ENCODE data around the gene SEPTIN10.
"Not testable (repeated sequence)": the region's sequence is repeated elsewhere in the genome, so short reads cannot be mapped to it uniquely, and the experiment has no call there.

SEPTIN10 gene

GRCh38 chr2:109633284-109633961 is 19.7 kb upstream of the SEPTIN10 start:
- no peak for DNase-seq

- no peak for DNase-seq
Measured at GRCh38 chr2:109632158-109632789, 18.5 kb upstream of the SEPTIN10 start.

GRCh38 chr2:109631741-109632140 is 18.0 kb upstream of the SEPTIN10 start:
- no peak for DNase-seq

DNA sequence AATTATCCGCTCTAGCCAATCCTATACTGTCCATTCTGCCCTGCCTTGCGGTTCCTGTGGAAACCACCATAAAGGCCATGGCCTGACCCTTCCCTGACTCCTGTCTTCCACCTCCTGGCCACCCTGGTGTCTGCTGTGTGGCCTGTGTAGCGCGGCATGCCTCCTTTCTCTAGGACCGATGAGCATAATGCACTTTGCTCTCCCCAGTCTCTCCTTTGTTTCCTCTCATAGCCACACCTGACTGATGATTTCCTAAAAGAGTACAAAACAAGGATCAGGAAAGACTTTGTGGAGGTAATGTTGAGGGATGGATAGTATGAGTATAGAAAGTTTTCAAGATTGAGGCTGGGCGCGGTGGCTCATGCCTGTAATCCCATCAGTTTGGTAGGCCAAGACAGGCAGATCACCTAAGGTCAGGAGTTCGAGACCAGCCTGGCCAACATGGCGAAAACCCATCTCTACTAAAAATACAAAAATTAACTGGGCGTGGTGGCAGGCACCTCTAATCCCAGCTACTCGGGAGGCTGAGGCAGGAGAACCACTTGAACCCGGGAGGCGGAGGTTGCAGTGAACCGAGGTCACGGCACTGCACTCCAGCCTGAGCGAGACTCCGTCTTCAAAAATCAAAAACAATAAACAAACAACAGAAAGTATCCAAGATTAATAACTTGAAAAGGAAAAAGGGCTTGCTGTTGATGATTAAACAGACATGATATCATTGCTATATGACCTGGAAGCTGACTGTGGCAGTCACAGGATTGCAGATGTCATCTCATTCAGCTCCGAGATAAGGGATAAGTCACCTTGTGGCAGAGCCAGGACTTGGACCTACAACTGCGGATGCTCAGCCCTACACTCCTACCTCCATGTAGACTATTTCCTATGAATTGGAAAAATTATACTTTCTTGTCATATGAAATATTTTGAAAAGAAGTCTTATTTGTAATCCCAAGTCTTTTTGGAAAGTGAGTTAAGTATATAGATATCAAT is 17.0 kb upstream of the SEPTIN10 start:
- DNase-seq: no peak

DNA sequence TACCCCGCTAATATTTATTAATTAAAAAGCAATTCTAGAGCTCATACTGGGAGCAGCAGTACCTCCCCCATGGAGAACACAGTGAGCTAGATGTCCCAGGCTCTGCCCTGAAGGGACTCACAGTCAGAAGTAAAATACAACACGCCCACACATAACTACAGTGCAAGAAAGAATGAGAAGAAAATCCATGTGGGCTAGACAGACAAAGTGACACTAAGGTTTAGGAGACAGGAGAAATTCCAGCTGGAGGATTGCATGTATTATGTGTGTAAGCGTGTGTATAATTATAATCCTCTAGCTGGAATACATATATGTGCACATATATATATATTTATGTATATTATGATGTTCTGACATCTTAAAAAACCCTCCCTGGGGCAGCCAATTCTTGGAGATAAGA is 16.1 kb upstream of the SEPTIN10 start:
- no peak for DNase-seq

- not testable (repeated sequence) for DNase-seq
Measured at GRCh38 chr2:109628321-109628720, 14.6 kb upstream of the SEPTIN10 start.

GRCh38 chr2:109624339-109624738 is 10.6 kb upstream of the SEPTIN10 start:
- DNase-seq: no peak

DNA sequence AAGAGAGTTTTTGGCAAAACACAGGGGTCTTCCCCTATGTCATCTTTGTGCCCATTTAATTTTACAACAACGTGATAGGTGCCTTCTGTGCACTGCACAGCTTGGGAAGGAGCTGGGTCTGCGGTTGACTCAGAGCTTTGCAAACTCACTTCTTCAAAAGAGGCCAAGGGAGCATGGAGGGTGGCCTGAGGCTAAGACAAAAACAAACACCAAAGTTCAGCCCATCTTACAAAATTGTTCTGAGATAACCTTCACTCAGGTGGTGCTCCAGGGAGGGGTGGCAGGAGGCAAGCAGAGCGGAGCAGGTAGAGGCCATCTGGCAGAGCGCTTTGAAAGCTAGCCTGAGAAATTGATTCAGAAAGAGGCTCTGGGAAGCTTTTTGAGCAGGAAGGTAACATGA is 10.2 kb upstream of the SEPTIN10 start:
- DNase-seq: no peak

GRCh38 chr2:109623297-109623696 is 9.5 kb upstream of the SEPTIN10 start:
- DNase-seq: no peak

DNA sequence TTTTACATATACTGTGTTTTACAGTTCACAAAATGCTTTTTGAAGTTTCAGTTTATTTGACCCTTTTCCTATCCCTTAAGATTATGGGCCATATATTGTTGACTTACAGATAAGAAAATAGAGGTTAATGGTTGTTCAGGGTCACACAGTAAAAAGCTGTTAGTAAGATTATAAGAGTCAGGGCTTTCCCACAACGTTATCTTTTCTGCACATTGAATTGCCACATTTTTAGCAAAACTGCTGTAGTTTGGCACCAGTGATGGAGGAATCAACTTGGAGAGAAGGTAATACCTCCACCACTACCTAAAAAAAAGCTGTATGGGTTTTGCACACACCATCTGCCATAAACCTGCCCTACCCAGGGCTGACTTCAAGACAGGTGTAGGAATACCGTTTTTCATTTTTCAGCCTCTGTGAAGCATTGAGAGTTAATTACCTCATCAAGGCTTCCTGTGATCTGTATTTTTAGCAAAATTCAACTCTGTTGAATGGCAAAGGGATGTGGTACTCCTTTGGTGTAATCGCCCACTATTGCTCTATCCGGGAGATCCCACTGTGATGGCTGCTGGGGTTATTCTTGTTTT is 5.4 kb upstream of the SEPTIN10 start:
- no peak for DNase-seq

GRCh38 chr2:109616184-109616583 is 2.4 kb upstream of the SEPTIN10 start:
- no peak for DNase-seq

GRCh38 chr2:109615637-109616144 is 1.9 kb upstream of the SEPTIN10 start:
- DNase-seq: no peak

DNA sequence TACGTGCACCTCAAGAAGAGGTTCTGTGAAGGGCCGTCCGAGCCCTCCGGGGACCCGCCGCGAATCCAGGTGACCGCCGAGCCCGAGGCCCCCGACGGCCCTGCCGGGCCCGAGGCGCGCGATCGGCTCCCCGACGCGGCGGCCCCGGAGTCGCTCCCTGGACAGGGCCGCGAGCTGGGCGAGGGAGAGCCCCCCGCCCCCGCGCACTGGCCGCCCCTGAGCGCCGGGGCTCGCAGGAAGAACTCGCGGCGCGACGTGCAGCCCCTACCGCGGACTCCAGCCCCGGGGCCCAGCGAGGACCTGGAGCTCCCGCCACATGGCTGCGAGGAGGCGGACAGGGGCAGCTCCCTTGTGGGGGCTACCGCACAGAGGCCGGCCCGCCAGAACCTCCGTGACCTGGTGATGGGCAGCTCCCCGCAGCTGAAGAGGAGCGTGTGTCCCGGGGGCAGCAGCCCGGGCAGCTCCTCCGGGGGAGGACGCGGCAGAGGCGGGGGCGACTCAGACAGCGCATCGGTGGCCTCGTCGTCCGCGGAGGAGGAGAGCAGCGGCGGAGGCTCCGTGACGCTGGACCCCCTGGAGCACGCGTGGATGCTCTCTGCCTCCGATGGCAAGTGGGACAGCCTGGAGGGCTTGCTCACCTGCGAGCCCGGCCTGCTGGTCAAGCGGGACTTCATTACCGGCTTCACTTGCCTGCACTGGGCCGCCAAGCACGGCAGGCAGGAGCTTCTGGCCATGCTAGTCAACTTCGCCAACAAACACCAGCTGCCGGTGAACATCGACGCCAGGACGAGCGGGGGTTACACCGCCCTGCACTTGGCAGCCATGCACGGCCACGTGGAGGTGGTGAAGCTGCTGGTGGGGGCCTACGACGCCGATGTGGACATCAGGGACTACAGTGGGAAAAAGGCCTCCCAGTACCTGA is 1.2 kb upstream of the SEPTIN10 start:
- DNase-seq: peak; percentile 45

DNA sequence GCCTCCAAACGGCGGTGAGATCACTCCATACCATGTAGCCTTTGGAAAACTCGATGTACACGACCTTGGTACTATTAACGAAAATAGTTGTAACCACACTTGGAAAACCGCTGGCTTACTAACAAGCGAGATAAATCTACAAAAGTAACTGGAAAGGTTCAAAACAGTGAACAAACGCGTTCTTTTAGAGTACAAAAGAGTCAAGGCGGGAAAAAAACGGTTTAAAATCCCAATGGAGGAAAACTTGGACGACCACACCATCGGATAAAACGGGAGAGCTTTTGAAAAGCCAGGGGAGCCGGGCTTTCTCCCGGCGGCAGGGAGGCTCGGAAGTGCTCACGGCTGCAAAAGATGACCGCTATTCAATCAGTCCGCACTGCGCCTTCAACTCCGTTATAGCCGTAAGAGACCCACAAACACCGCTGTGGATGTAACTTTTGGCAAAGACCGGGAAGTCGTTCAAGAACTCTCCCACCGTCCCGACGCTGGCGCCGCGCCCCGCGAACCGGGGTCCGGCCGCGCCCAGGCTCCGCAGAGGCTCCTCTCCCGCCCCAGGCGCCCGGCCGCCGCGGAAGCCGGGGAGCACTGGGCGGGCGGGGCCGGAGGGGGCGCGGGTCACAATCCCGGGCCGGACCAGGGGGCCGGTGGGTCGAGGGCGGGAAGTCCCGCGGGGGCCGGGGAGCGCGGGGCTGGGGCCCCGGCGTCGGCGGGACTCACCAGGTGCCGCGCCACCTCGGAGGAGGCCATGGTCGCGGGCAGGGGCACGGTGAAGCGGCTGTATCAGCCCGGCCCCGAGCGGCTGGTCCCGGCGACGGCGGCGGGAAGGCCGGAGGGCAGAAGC is 465 bp downstream of the SEPTIN10 start:
- peak; percentile 51 for DNase-seq

- peak; percentile 39 for DNase-seq
Measured at GRCh38 chr2:109611467-109612095, 2.2 kb downstream of the SEPTIN10 start.

DNA sequence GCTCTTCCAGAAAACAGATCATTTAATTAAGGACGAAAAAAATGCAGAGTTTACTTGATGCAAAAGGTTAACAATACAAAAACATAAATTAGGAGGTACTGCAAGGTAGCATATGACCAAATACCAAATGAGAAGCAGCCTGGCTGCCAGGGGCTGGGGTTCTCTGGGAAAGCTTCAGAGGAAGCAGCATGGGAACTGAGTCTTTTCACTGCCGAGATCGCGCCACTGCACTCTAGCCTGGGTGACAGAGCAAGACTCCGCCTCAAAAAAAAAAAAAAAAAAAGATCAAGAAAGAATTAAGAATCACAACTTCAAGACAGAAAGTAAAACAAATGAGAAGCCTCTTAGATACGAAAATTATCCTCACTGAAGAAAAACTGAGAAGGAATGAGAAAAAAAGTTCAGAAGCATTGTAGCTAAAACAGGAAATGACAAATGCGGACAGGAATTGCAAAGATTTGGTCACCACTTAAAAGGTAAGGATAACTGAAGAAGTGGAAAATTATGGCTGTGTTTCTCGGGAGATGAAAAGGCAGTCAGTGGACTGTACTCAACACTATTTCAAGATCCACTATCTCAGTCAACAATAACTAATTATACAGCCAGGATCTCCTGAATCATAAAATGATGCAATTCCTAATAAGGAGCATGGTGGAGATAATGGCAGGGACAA is 4.3 kb downstream of the SEPTIN10 start:
- DNase-seq: no peak

DNA sequence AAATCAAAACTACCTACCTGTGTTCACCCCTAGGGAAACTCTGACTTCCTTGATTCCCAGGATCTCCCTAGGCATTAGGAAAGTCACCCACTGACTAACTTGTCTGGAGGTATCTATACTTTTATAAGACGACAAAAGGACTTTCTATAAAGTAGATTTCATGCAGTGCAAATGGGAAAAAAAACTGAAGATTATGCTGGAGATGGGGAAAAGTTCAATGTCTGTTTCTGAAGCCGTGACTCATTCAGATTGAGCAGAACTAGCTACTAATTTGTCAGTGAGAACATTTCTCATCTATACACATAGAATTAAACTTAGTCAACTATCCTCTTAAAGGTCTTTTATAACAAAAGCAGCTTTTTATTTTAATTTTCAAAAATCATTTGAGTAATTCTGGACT is 6.0 kb downstream of the SEPTIN10 start:
- no peak for DNase-seq

GRCh38 chr2:109604597-109604996 is 9.2 kb downstream of the SEPTIN10 start:
- DNase-seq: no peak

- DNase-seq: no peak
Measured at GRCh38 chr2:109602617-109603188, 11.1 kb downstream of the SEPTIN10 start.

Measured in NCI-H345 (cell line).